Measurements from ENCODE around the gene SLC5A12.
A peak's percentile ranks its signal among the peaks of the same experiment; 100 is the strongest.

SLC5A12 gene

DNA sequence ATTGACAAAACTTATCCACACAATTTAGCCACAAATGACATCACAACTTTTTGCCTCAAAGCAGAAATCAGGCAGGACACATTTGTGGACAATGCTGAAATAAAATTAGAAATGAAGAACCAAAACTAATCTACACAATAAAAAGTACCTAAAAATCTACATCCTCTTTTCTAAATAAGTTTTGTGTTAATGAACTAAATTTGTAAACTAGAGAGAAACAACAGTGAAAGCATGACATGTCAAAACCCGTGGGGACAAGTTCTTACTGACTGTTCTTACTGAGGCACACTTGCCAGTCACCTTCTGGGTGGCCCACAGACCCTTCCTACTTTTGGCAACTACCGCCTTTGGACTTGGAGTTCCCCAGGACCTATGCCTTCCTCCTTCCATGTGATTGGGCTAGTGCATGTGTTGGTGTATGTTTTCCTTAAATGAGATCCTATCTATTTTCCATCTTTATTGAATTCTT lies 89.1 kb downstream of the SLC5A12 start:
- DNase-seq (ENCODE audit: low read depth) = peak; percentile 45
- H3K4me3 ChIP-seq (ENCODE audit: low read depth, low read length) = no peak overlapping the region
- TF ChIP-seq, protein P1, sequence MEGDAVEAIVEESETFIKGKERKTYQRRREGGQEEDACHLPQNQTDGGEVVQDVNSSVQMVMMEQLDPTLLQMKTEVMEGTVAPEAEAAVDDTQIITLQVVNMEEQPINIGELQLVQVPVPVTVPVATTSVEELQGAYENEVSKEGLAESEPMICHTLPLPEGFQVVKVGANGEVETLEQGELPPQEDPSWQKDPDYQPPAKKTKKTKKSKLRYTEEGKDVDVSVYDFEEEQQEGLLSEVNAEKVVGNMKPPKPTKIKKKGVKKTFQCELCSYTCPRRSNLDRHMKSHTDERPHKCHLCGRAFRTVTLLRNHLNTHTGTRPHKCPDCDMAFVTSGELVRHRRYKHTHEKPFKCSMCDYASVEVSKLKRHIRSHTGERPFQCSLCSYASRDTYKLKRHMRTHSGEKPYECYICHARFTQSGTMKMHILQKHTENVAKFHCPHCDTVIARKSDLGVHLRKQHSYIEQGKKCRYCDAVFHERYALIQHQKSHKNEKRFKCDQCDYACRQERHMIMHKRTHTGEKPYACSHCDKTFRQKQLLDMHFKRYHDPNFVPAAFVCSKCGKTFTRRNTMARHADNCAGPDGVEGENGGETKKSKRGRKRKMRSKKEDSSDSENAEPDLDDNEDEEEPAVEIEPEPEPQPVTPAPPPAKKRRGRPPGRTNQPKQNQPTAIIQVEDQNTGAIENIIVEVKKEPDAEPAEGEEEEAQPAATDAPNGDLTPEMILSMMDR (IDR thresholded peaks at IDR 0.05; ENCODE audit: low read depth, low read length, missing control alignments) = no peak

DNA sequence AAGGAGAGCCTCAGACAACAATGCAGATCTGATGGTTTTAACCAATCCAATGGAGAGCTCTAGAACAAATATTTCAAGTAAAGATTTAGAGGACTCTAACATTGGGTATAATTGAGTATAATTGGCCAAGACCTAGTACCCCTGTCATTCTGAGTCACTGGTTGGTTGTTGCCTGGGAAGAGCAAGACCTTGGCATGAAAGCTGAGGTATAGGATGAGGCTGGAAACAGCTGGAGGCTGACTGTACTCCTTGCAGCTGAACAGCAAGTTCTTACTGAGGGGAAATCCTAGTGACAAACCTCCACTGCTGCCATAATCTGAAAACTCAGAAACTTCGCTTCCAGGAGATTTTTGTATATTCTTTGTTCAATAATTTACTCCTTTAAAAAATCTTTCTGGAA lies 95.5 kb downstream of the SLC5A12 start:
- no peak overlapping the region for H3K4me3 ChIP-seq (ENCODE audit: low read depth, low read length)
- DNase-seq (ENCODE audit: low read depth) = no peak
- TF ChIP-seq, protein P1 (IDR thresholded peaks at IDR 0.05; ENCODE audit: low read depth, low read length, missing control alignments) = no peak

DNA sequence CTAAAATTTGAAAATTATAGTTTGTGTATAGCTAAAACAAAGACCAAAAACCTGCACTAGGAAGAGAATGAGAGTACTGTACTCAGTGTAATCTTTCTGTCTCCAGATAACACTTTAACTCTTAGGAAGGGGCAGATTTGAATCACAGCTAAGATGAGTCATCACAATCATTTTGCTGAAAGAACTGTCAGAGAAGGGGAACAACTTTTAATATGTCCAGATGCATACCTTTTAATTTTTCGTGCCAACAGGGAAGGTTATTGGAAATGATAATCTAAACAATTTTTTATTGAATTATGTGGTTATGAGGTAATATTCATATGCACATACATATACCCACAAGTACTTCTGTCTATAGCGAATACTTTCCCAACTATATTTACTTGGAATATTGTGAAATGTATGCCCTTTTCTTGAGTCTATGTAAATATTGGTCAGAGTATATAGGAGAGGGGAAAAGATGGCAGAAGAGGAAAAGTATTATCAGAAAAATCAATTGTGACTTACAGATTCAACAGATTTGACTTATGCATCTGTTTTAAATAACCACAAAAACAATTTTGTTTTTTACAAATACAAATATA lies 98.7 kb downstream of the SLC5A12 start:
- H3K4me3 ChIP-seq (ENCODE audit: low read depth, low read length) = no peak overlapping the region
- DNase-seq (ENCODE audit: low read depth) = no peak
- TF ChIP-seq, protein P1 (IDR thresholded peaks at IDR 0.05; ENCODE audit: low read depth, low read length, missing control alignments) = no peak

DNA sequence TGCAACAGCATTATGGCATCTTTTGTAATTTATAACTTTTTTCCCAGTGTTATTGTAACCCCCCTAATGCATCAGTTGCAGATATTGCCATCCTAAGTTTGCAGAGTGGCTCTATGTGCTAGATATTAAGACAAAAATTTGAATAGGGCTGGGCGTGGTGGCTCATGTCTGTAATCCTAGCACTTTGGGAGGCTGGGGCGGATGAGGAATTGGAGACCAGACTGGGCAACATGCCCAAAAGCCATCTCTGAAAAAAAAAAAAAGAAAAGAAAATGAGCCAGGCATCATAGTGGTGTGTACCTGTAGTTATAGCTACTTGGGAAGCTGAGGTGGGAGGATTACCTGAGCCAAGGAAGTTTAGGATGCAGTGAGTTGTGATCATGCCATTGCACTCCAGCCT lies 99.7 kb downstream of the SLC5A12 start:
- TF ChIP-seq, protein P1 (IDR thresholded peaks at IDR 0.05; ENCODE audit: low read depth, low read length, missing control alignments) = no peak
- no peak for DNase-seq (ENCODE audit: low read depth)
- H3K4me3 ChIP-seq (ENCODE audit: low read depth, low read length) = no peak overlapping the region

DNA sequence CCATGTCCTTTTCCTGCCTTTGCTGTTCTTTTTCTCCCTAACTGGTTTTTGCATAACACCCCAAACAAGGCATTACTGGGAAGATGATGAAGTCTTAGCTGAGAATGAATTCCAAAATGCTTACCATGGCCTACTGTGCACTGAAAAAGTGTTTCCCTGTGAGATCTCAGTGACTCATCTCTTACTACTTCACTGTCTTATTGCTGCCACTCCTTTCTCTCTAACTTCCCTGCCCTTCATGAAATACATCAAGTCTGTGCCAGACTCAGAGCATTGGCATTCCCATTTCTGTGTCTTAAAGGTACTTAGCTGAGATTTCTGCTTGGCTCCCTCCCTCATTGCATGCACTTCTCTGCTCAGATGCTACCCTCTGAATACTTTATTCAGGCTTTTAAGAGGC lies 100.7 kb downstream of the SLC5A12 start:
- DNase-seq (ENCODE audit: low read depth) = no peak
- TF ChIP-seq, protein P1 (IDR thresholded peaks at IDR 0.05; ENCODE audit: low read depth, low read length, missing control alignments) = no peak
- H3K4me3 ChIP-seq (ENCODE audit: low read depth, low read length) = no peak overlapping the region

DNA sequence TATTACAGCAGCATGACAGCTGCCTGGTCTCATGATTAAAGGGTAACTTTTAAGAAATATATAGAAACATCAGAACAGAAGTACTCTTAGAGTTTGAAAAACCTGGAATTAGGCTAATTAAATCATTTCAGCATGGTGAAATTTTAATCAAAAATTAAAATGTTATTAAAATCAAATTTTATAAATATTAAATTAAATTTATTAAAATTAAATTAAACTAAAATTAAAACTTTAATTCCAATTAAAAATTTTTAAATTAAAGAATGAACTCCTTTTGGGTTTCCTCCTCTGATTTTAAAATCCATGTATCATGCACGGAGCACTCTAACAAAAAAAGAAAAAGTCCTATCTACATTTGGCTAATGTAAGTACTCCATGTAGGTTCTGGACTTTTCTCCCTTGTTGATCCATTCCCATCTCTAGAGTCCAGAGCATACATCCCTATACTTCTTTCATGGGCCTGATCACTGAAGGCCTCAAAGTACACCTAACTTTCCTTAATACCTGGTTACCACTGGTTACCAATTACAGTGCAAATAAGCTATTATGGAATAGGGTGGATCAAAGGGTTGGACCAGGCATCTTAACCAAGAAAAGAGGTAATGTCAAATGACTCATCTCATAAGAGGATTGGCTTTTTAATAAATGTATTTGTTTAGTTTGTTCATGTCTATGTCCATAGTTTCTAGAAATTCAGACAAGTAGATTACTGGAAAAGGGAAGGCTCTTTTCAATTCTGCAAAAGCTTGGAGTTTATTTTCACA lies 101.4 kb downstream of the SLC5A12 start:
- no peak for DNase-seq (ENCODE audit: low read depth)
- TF ChIP-seq, protein P1 (IDR thresholded peaks at IDR 0.05; ENCODE audit: low read depth, low read length, missing control alignments) = no peak
- no peak overlapping the region for H3K4me3 ChIP-seq (ENCODE audit: low read depth, low read length)

All from GM12864 (cell line).